Measurements from ENCODE around the gene PWWP2B. TPM values are rescaled to one million over a fixed set of nuclear protein-coding genes. Genes with fewer than 3 reads are reported as not detected.

The PWWP2B gene
- total and polyA plus RNA-seq, 2 of the 8 experiments (the other 6 are each of a cell fraction or from before 2014, with no cell fraction given): 5.3 to 10.8 TPM

DNA sequence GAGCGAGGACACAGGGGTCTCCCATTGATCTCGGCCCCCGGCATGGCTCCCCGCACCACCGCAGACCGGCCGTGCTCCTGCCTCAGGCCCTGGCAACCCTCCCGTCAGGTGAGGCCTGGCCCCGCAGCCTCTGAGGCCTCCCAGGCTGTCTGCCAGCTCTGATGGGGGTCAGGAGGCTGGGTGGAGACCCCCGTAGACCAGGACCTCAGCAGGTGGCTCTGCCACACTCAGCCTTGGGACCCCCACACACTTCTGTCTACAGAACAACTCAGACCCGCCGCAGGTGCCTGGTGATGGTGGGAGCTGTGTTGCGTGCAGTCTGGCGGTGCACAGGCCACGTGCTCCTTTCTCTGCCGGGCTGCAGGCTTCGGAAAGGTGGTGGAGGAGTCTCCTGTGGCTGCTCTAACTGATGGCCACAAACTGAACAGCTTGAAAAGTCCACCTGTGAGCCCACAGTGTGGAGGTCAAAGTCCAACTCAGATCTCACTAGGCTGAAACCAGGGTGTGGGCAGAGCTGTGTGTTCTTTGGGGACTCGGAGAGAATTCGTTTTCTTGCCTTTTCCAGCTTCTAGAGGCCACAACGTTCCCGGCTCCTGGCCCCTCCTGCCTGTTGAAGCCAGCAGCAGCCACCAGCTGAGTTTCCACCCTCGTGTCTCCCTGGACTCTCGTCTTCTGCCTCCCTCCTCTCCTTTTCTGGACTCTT lies 62.5 kb downstream of the PWWP2B start:
- TF ChIP-seq, protein P1, sequence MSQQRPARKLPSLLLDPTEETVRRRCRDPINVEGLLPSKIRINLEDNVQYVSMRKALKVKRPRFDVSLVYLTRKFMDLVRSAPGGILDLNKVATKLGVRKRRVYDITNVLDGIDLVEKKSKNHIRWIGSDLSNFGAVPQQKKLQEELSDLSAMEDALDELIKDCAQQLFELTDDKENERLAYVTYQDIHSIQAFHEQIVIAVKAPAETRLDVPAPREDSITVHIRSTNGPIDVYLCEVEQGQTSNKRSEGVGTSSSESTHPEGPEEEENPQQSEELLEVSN (IDR thresholded peaks at IDR 0.05): no peak
- peaks cover 0 to 1% of the 10 kb centered on the region in 2 experiments for H4K20me1 ChIP-seq (replicated peaks in 1 of 2; ENCODE audit: control insufficient read depth in 1 of 2, insufficient read depth in 2 of 2, low read length in 2 of 2)
- no peak overlapping the region for H2BK20ac ChIP-seq (ENCODE audit: low read length)
- H3K79me1 ChIP-seq (ENCODE audit: low read depth, low read length): no peaks in the 10 kb centered on the region
- no peak overlapping the region for H3K4ac ChIP-seq (replicated peaks; ENCODE audit: insufficient read length, low read depth, low read length)
- no peak overlapping the region for H2AK5ac ChIP-seq (ENCODE audit: low read depth, low read length)
- H3K4me3 ChIP-seq (ENCODE audit: extremely low read depth in 1 of 4, insufficient read depth in 2 of 4, low read depth in 3 of 4, low read length in 4 of 4): no peak overlapping the region
- no peaks in the 10 kb centered on the region for H3K36me3 ChIP-seq (ENCODE audit: control insufficient read depth in 2 of 4, insufficient read depth in 4 of 4, low read length in 3 of 4)
- no peaks in the 10 kb centered on the region for H3K23me2 ChIP-seq (ENCODE audit: low read depth, low read length)
- no peak overlapping the region for H3K4me2 ChIP-seq (ENCODE audit: insufficient read depth in 1 of 2, low read depth in 2 of 2, low read length in 2 of 2)
- no peak overlapping the region for H3K56ac ChIP-seq (replicated peaks; ENCODE audit: insufficient read length, low read depth, low read length)
- no peak overlapping the region for H2AFZ ChIP-seq (ENCODE audit: low read length)
- ChIA-PET CTCF (ENCODE audit: partially characterized antibody) (interaction anchor here (0.7 to 10.0 kb wide), 55 partner anchors 9 to 591 kb away, joined by 3 to 88 read pairs (median 4); no protein-coding TSS in a partner anchor), POLR2A (ENCODE audit: partially characterized antibody) (no interaction called here)
- FAIRE-seq (no peak), DNase-seq (ENCODE audit: low read depth in 1 of 2, low spot score in 2 of 2) (no peak)
- no peak overlapping the region for H2BK120ac ChIP-seq (replicated peaks; ENCODE audit: low read depth, low read length)
- H3K27ac ChIP-seq (ENCODE audit: low read depth, low read length): no peak overlapping the region
- no peak overlapping the region for H2BK12ac ChIP-seq (ENCODE audit: low read depth, low read length)
- H3K23ac ChIP-seq (ENCODE audit: insufficient read length): no peak overlapping the region
- H3K79me2 ChIP-seq (ENCODE audit: control insufficient read depth in 1 of 2, insufficient read depth in 2 of 2, low read length in 2 of 2): no peaks in the 10 kb centered on the region
- no peak overlapping the region for H4K8ac ChIP-seq (ENCODE audit: extremely low read depth, insufficient read depth, low read length)
- H3K9ac ChIP-seq (replicated peaks in 1 of 4; ENCODE audit: extremely low read depth in 1 of 4, low read depth in 3 of 4, low read length in 3 of 4): no peak overlapping the region
- H3K27me3 ChIP-seq (replicated peaks in 1 of 4; ENCODE audit: control insufficient read depth in 3 of 4, extremely low read depth in 1 of 4, insufficient read depth in 3 of 4, low read length in 3 of 4): peaks cover 0 to 3% (median 0%) of the 10 kb centered on the region in 4 experiments; a peak in 2 of 7 replicates
- no peaks in the 10 kb centered on the region for H3K9me3 ChIP-seq (ENCODE audit: insufficient read depth in 2 of 2, low read depth in 1 of 2, low read length in 1 of 2)
- H4K5ac ChIP-seq (ENCODE audit: insufficient read length, low read depth, low read length): no peak overlapping the region
- H2BK15ac ChIP-seq (ENCODE audit: low read length): no peak overlapping the region
- no peak overlapping the region for H3K14ac ChIP-seq (ENCODE audit: insufficient read length)
- WGBS, 2 experiments (ENCODE audit: extremely low coverage in 1 of 2, insufficient coverage in 1 of 2, insufficient read length in 1 of 2, insufficient replicate concordance in 2 of 2, low coverage in 1 of 2, low lambda C conversion rate in 2 of 2, missing lambda C conversion rate in 1 of 2): 90% methylated on average over 21 of the region's 23 CpGs; no CpG with 5 or more reads in 1 of the 2 experiments
- no peak overlapping the region for H4K91ac ChIP-seq (replicated peaks; ENCODE audit: insufficient read length, low read length)
- no peaks in the 10 kb centered on the region for H3K4me1 ChIP-seq (replicated peaks in 1 of 4; ENCODE audit: control insufficient read depth in 3 of 4, insufficient read depth in 4 of 4, low read length in 3 of 4)
- no peak overlapping the region for H3K18ac ChIP-seq (ENCODE audit: extremely low read depth, low read length)
- H2BK5ac ChIP-seq (ENCODE audit: low read depth, low read length): no peak overlapping the region

All from H1 (cell line).